Keratinocyte (primary cell): ENCODE measurements around the gene NIM1K. TPM values are rescaled to one million over a fixed set of nuclear protein-coding genes. Genes with fewer than 3 reads are reported as not detected.

Experiments used
- DNase-seq: peaks from one replicate; pipeline ENCODE4 v3.0.0-alpha.2; 2011; ENCODE audit warnings: low read depth, missing footprints, low spot score
- FAIRE-seq: peaks from 2 replicates; lab custom pipeline; 2011; peaks lifted over from hg19 to GRCh38; lab: Jason Lieb, UNC
- H2AFZ ChIP-seq: 2 replicates; pipeline ENCODE4 v1.6.0; 2012; ENCODE audit warnings: low read length, control low read depth, inconsistent platforms; ENCODE audit not compliant: control insufficient read depth
- H3K27ac ChIP-seq: 2 replicates; pipeline ENCODE4 v1.5.1; 2011; ENCODE audit warnings: low read length; ENCODE audit not compliant: control insufficient read depth, insufficient read depth
- H3K27me3 ChIP-seq: 3 replicates; pipeline ENCODE4 v1.6.0; 2011; ENCODE audit warnings: low read length; ENCODE audit not compliant: control insufficient read depth, insufficient read depth; ENCODE audit errors: extremely low read depth
- H3K36me3 ChIP-seq, 2 experiments: 2 replicates in 1 of 2; 3 replicates in 1 of 2; pipeline ENCODE4 v1.5.1; 2011; ENCODE audit warnings: low read length in 2 of 2, mild to moderate bottlenecking in 1 of 2; ENCODE audit not compliant: control insufficient read depth in 2 of 2, insufficient read depth in 2 of 2; ENCODE audit errors: extremely low read depth in 1 of 2
- H3K4me1 ChIP-seq: 3 replicates; pipeline ENCODE4 v1.5.1; 2011; ENCODE audit warnings: low read length; ENCODE audit not compliant: control insufficient read depth, insufficient read depth; ENCODE audit errors: extremely low read depth
- H3K4me2 ChIP-seq: 3 replicates; pipeline ENCODE4 v1.6.0; 2011; ENCODE audit warnings: low read depth, low read length; ENCODE audit not compliant: control insufficient read depth, insufficient read depth; ENCODE audit errors: extremely low read depth
- H3K4me3 ChIP-seq, 3 experiments: fragments of 200-600 bp in 1 of 3; sonication (generic) in 1 of 3; 2 replicates in 2 of 3; 3 replicates in 1 of 3; pipeline ENCODE4 v1.5.1; 2011 to 2016; ENCODE audit warnings: low read length in 3 of 3, mild to moderate bottlenecking in 3 of 3, control low read depth in 2 of 3, inconsistent platforms in 1 of 3, low read depth in 1 of 3, mixed read lengths in 1 of 3, mixed run types in 1 of 3, moderate library complexity in 1 of 3; ENCODE audit not compliant: control insufficient read depth in 2 of 3, insufficient read depth in 2 of 3; ENCODE audit errors: extremely low read depth in 1 of 3
- H3K79me2 ChIP-seq: 2 replicates; pipeline ENCODE4 v1.6.0; 2012; ENCODE audit warnings: low read length; ENCODE audit not compliant: control insufficient read depth, insufficient read depth
- H3K9ac ChIP-seq: 3 replicates; pipeline ENCODE4 v1.6.0; 2011; ENCODE audit warnings: low read length; ENCODE audit not compliant: control insufficient read depth, insufficient read depth; ENCODE audit errors: extremely low read depth
- H3K9me1 ChIP-seq: 3 replicates; pipeline ENCODE4 v1.6.0; 2011; ENCODE audit warnings: low read length; ENCODE audit not compliant: control insufficient read depth, insufficient read depth; ENCODE audit errors: extremely low read depth
- H3K9me3 ChIP-seq: 2 replicates; pipeline ENCODE4 v1.5.1; 2012; ENCODE audit warnings: low read depth, low read length; ENCODE audit not compliant: control insufficient read depth
- H4K20me1 ChIP-seq: 3 replicates; pipeline ENCODE4 v1.6.0; 2011; ENCODE audit warnings: low read length; ENCODE audit not compliant: control insufficient read depth, insufficient read depth; ENCODE audit errors: extremely low read depth
- EZH2 ChIP-seq: IDR thresholded peaks from one replicate; pipeline ENCODE4 v1.6.1; 2012; ENCODE audit warnings: inconsistent platforms, mild to moderate bottlenecking, low read length, moderate library complexity
- dilution Hi-C: fragments of 300-500 bp; cut with MboI; formaldehyde crosslinking; loops from one replicate; pipeline ENCODE4 v1.7.0; 2020; ENCODE audit warnings: low sequenced_read_pairs; ENCODE audit not compliant: extremely low pct_ligation_motif_present
- polyA plus RNA-seq, 5 experiments: library from polyadenylated mRNA; depleted of rRNA in 3 of 5; stranded (reverse) in 3 of 5; stranded (forward) in 1 of 5; unstranded in 1 of 5; fragments of >200 nt; gene quantifications; 1 replicate in 1 of 5; 2 replicates in 3 of 5; 3 replicates in 1 of 5; pipeline versions ENCODE4 v1.2.1 to v1.2.3, GENCODE V29; 2011 to 2012; ENCODE audit warnings: missing spikeins in 2 of 5, low read depth in 1 of 5, low replicate concordance in 1 of 5
- TF ChIP-seq, protein P1 (sequence below), 3 experiments: IDR thresholded peaks in 1 of 3; conservative IDR thresholded peaks in 1 of 3; optimal IDR thresholded peaks in 1 of 3; 2 replicates in 2 of 3; 3 replicates in 1 of 3; pipeline versions ENCODE3 to v1.5.1; 2011; ENCODE audit warnings: low read length in 3 of 3, mild to moderate bottlenecking in 3 of 3, moderate library complexity in 2 of 3, control low read depth in 1 of 3, inconsistent platforms in 1 of 3; ENCODE audit not compliant: insufficient read depth in 2 of 3; ENCODE audit errors: extremely low read depth in 1 of 3

The NIM1K gene
- polyA plus RNA-seq, 1 donor (not counting 4 experiments of a cell fraction or from before 2014, with no cell fraction given) = 0.07 TPM

DNA sequence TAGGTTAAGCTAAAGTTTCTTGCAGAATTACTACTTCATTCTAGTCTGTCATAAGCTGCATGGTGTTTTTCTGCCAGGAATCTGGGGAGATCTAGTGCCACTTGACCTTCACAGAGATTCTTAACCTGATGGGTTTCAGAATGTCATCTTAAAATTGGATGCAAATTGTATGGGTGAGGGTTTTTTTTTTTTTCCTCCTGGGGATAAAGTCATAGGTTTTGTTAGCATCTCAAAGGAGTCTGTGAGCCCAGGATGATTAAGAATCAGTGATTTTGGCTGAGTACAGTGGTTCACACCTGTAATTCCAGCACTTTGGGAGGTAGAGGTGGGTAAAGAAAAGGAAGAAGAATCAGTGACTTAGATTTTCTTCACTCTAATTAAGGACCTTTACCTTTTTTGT, 51.2 kb downstream of the NIM1K start:
- Histone ChIP-seq H4K20me1 (no peaks in the 10 kb centered on the region), H3K4me3 (no peak overlapping the region), H3K27ac (no peak overlapping the region), H3K4me1 (no peaks in the 10 kb centered on the region), H3K79me2 (no peaks in the 10 kb centered on the region), H3K4me2 (no peak overlapping the region), H3K27me3 (no peaks in the 10 kb centered on the region), H3K36me3 (no peaks in the 10 kb centered on the region), H3K9ac (no peak overlapping the region), H2AFZ (no peak overlapping the region), H3K9me3 (no peaks in the 10 kb centered on the region), H3K9me1 (no peaks in the 10 kb centered on the region)
- dilution Hi-C loops = no loop called here
- no peak for DNase-seq
- TF ChIP-seq, protein P1, sequence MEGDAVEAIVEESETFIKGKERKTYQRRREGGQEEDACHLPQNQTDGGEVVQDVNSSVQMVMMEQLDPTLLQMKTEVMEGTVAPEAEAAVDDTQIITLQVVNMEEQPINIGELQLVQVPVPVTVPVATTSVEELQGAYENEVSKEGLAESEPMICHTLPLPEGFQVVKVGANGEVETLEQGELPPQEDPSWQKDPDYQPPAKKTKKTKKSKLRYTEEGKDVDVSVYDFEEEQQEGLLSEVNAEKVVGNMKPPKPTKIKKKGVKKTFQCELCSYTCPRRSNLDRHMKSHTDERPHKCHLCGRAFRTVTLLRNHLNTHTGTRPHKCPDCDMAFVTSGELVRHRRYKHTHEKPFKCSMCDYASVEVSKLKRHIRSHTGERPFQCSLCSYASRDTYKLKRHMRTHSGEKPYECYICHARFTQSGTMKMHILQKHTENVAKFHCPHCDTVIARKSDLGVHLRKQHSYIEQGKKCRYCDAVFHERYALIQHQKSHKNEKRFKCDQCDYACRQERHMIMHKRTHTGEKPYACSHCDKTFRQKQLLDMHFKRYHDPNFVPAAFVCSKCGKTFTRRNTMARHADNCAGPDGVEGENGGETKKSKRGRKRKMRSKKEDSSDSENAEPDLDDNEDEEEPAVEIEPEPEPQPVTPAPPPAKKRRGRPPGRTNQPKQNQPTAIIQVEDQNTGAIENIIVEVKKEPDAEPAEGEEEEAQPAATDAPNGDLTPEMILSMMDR (optimal IDR thresholded peaks at IDR 0.05 in 1 of 3, IDR thresholded peaks at IDR 0.05 in 1 of 3, conservative IDR thresholded peaks at IDR 0.05 in 1 of 3; ENCODE audit: extremely low read depth in 1 of 3, insufficient read depth in 2 of 3, low read length in 3 of 3) = no peak
- no peak for TF ChIP-seq EZH2
- FAIRE-seq = no peak

DNA sequence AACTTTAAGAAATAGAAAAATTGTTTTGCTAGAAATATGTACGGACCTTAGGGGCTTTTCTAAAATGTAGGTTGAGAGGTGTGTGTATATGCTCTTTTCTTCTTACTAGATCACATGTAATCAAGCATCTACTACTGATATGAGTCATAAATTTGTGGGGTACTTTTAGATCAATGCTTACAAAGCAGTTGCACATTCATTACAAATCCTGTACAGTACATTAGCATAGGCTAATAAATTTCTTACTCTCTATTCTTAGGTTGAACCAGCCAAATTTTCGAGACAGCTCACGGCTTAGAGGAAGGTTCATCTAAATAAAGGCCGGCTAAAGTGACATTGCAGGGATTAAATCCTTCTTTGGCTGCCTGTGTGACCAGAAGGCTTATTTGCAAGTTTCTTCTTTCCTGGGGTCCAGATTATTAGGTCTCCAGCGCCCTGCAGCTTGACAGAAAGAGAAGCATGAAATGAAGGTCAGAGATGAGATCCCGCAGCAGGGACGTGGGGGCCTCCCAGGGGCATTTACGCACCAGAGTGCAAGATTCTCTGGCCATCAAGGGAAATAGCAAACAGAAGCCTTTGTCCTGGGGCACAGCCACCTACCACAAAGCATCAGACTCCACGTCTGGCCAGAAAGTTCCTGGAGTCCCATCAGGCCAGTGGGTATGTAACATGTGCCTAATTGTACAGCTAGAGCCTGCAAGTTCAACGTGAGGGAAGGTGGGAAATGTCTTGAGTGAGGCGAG, 53.0 kb downstream of the NIM1K start:
- Histone ChIP-seq H3K9me1 (no peaks in the 10 kb centered on the region), H3K79me2 (no peaks in the 10 kb centered on the region), H3K36me3 (no peaks in the 10 kb centered on the region), H3K27me3 (no peaks in the 10 kb centered on the region), H3K27ac (no peak overlapping the region), H3K4me2 (no peak overlapping the region), H3K9ac (no peak overlapping the region), H3K4me3 (no peak overlapping the region), H2AFZ (no peak overlapping the region), H3K9me3 (no peaks in the 10 kb centered on the region), H4K20me1 (no peaks in the 10 kb centered on the region), H3K4me1 (no peaks in the 10 kb centered on the region)
- dilution Hi-C loops = no loop called here
- no peak for DNase-seq
- TF ChIP-seq, protein P1 (optimal IDR thresholded peaks at IDR 0.05 in 1 of 3, IDR thresholded peaks at IDR 0.05 in 1 of 3, conservative IDR thresholded peaks at IDR 0.05 in 1 of 3; ENCODE audit: extremely low read depth in 1 of 3, insufficient read depth in 2 of 3, low read length in 3 of 3) = no peak
- no peak for TF ChIP-seq EZH2
- no peak for FAIRE-seq
